Measurements from ENCODE around the gene OTOG.
"Not testable (repeated sequence)": the region's sequence is repeated elsewhere in the genome, so short reads cannot be mapped to it uniquely, and the experiment has no call there.

Gene OTOG

GRCh38 chr11:17605651-17606122 lies 58.6 kb downstream of the OTOG start:
- no peak for FAIRE-seq

GRCh38 chr11:17606233-17607082 lies 59.4 kb downstream of the OTOG start:
- no peak for FAIRE-seq

- no peak for FAIRE-seq
These were observed 60.0 kb downstream of the OTOG start for GRCh38 chr11:17607083-17607429.

GRCh38 chr11:17607591-17608570 lies 60.8 kb downstream of the OTOG start:
- FAIRE-seq: no peak

GRCh38 chr11:17608821-17609220 lies 61.8 kb downstream of the OTOG start:
- FAIRE-seq: no peak

GRCh38 chr11:17609291-17610084 lies 62.4 kb downstream of the OTOG start:
- no peak for FAIRE-seq

GRCh38 chr11:17610085-17610894 lies 63.2 kb downstream of the OTOG start:
- FAIRE-seq: no peak

GRCh38 chr11:17611049-17611448 lies 64.0 kb downstream of the OTOG start:
- FAIRE-seq: no peak

GRCh38 chr11:17611503-17612220 lies 64.6 kb downstream of the OTOG start:
- FAIRE-seq: no peak

- FAIRE-seq: no peak
These were observed 65.4 kb downstream of the OTOG start for GRCh38 chr11:17612221-17613188.

GRCh38 chr11:17613428-17613962 lies 66.4 kb downstream of the OTOG start:
- no peak for FAIRE-seq

- FAIRE-seq: no peak
These were observed 66.9 kb downstream of the OTOG start for GRCh38 chr11:17613983-17614382.

- FAIRE-seq: not testable (repeated sequence)
These were observed 75.7 kb downstream of the OTOG start for GRCh38 chr11:17622711-17623110.

- no peak for FAIRE-seq
These were observed 82.1 kb downstream of the OTOG start for GRCh38 chr11:17629113-17629512.

GRCh38 chr11:17630936-17631335 lies 83.9 kb downstream of the OTOG start:
- FAIRE-seq: no peak

GRCh38 chr11:17631702-17632365 lies 84.8 kb downstream of the OTOG start:
- FAIRE-seq: no peak

GRCh38 chr11:17633279-17633986 lies 86.4 kb downstream of the OTOG start:
- FAIRE-seq: no peak

Measured in colon (tissue), 2 donors.